ENCODE results near the gene ALPK3. TPM values are rescaled to one million over a fixed set of nuclear protein-coding genes. Genes with fewer than 3 reads are reported as not detected.

ALPK3 gene
- total and polyA plus RNA-seq, 8 donors: 0.58 to 17.9 (median 3.5) TPM

DNA sequence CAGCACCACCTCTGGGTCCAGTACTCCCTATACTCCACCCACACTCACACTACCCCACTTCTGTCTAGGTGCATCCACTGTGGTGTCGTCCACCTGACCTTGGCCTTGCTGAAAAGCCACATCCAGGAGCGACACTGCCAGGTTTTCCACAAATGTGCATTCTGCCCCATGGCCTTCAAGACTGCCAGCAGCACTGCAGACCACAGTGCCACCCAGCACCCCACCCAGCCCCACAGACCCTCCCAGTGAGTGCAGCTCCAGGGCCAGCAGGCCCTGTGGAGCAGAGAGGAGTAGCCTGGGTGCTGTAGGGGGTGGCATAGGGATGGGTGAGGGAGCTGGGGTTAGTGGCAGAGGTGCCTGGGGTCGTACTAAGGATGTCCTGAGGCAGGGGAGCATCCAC lies 19.4 kb upstream of the ALPK3 start:
- DNase-seq: no peak
- Histone ChIP-seq H3K4me3 (no peak overlapping the region), H3K27me3 (no peaks in the 10 kb centered on the region), H3K4me1 (peaks cover 0 to 3% (median 0%) of the 10 kb centered on the region in 4 donors), H3K27ac (no peak overlapping the region), H3K9me3 (no peaks in the 10 kb centered on the region), H3K36me3 (peaks cover 52 to 94% (median 84%) of the 10 kb centered on the region in 4 donors)
- 92 to 100% (median 96%) methylated on average over 3 of the region's 3 CpGs for WGBS, 5 donors
- intact Hi-C loops (cut with DNase I; ENCODE audit: low total_unique reads): no loop called here
- no peak for TF ChIP-seq POLR2AphosphoS5 (IDR thresholded peaks at IDR 0.05)
- TF ChIP-seq CTCF (IDR thresholded peaks at IDR 0.05): no peak
- no peak for TF ChIP-seq EP300 (IDR thresholded peaks at IDR 0.05)
- TF ChIP-seq POLR2A (IDR thresholded peaks at IDR 0.05): no peak

GRCh38 chr15:84798436-84798946 lies 18.7 kb upstream of the ALPK3 start:
- TF ChIP-seq CTCF (IDR thresholded peaks at IDR 0.05) (no peak), POLR2A (IDR thresholded peaks at IDR 0.05) (no peak), POLR2AphosphoS5 (IDR thresholded peaks at IDR 0.05) (no peak), EP300 (IDR thresholded peaks at IDR 0.05) (no peak)
- Histone ChIP-seq H3K4me1 (peaks cover 0 to 5% (median 1%) of the 10 kb centered on the region in 4 donors), H3K27ac (no peak overlapping the region), H3K36me3 (peaks cover 52 to 92% (median 84%) of the 10 kb centered on the region in 4 donors), H3K9me3 (no peaks in the 10 kb centered on the region), H3K27me3 (no peaks in the 10 kb centered on the region), H3K4me3 (no peak overlapping the region)
- WGBS, 5 donors: 93 to 97% (median 97%) methylated on average over 21 of the region's 21 CpGs
- intact Hi-C loops (cut with DNase I; ENCODE audit: low total_unique reads): no loop called here
- DNase-seq: no peak

DNA sequence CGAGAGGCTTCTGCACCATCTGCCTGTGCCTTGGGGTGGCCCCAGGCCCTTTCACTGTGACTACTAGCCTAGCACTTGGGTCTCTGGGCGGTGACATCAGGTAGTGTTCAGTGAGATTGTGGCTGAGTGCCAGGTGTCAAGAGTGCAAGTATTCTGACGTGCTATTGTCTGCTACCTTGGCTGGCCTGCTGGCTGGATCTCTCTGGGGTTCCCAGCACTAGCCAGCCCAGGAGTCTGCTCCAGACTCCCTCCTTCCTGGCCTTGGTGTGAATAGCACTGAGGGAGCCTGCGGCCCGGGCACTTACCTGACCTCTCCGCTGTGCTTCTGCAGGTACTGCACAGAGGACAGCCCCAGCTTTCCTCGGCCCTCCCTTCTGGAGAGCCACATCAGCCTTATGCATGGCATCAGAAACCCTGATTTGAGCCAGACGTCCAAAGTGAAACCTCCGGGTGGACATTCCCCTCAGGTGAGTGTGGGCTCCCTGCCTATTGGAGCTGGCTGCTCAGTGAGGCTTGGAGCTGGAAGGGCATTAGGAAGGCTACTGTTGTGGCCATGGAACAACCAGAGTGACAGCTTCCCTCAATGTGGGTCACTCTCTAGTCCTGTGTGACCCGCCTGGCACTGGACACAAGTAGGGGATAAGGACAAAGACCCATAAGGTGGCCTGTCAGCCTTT lies 17.5 kb upstream of the ALPK3 start:
- Histone ChIP-seq H3K4me3 (no peak overlapping the region), H3K9me3 (no peaks in the 10 kb centered on the region), H3K27ac (no peak overlapping the region), H3K4me1 (peaks cover 7 to 15% (median 12%) of the 10 kb centered on the region in 4 donors), H3K27me3 (no peaks in the 10 kb centered on the region), H3K36me3 (peaks cover 52 to 92% (median 84%) of the 10 kb centered on the region in 4 donors)
- 82 to 87% (median 86%) methylated on average over 5 to 10 of the region's 10 CpGs for WGBS, 5 donors
- DNase-seq: no peak
- TF ChIP-seq POLR2AphosphoS5 (IDR thresholded peaks at IDR 0.05): no peak
- no peak for TF ChIP-seq POLR2A (IDR thresholded peaks at IDR 0.05)
- no peak for TF ChIP-seq EP300 (IDR thresholded peaks at IDR 0.05)
- no peak for TF ChIP-seq CTCF (IDR thresholded peaks at IDR 0.05)
- intact Hi-C loops (cut with DNase I; ENCODE audit: low total_unique reads): no loop called here

DNA sequence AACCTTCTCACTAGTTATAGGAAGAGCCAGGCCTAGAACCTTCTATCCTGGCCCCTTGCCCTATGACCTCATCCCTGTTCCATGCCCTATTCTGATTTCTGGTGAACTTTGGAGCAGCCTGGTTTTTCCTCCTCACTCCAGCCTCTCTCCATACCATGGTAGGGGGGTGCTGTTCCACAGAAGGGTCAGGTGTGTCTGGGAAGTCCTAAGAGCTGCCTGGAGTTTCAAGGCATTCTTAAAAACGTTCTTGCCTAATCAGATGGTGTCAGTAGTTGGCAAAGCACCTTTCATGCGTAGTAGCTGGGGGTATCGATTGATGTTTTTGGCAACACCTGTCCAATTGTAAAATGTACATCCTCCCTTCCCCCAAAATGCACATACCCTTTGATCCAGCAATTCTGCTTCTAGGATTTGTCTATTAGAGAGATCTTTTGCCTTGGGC lies 16.8 kb upstream of the ALPK3 start:
- no peak for DNase-seq
- TF ChIP-seq POLR2A (IDR thresholded peaks at IDR 0.05) (no peak), POLR2AphosphoS5 (IDR thresholded peaks at IDR 0.05) (no peak), CTCF (IDR thresholded peaks at IDR 0.05) (no peak), EP300 (IDR thresholded peaks at IDR 0.05) (no peak)
- H3K27ac ChIP-seq: no peak overlapping the region
- H3K4me3 ChIP-seq: no peak overlapping the region
- WGBS, 5 donors: 82 to 91% (median 85%) methylated on average over 3 of the region's 3 CpGs
- H3K4me1 ChIP-seq: peaks cover 7 to 23% (median 19%) of the 10 kb centered on the region in 4 donors
- intact Hi-C loops (cut with DNase I; ENCODE audit: low total_unique reads): no loop called here
- no peaks in the 10 kb centered on the region for H3K27me3 ChIP-seq
- H3K36me3 ChIP-seq: peaks cover 52 to 96% (median 88%) of the 10 kb centered on the region in 4 donors
- no peaks in the 10 kb centered on the region for H3K9me3 ChIP-seq

Measured in stomach (tissue), 9 donors.